Osteoblast (primary cell): Measurements from ENCODE around the gene NUDT17. TPM values are rescaled to one million over a fixed set of nuclear protein-coding genes. Genes with fewer than 3 reads are reported as not detected.
A peak's percentile ranks its signal among the peaks of the same experiment; 100 is the strongest.

Experiments used
- DNase-seq: peaks from one replicate; pipeline ENCODE4 v3.0.0; 2011; ENCODE audit warnings: low spot score, mixed read lengths; ENCODE audit not compliant: insufficient read length; ENCODE audit errors: missing footprints
- H2AFZ ChIP-seq: 2 replicates; pipeline ENCODE4 v1.6.0; 2011; ENCODE audit warnings: mild to moderate bottlenecking, low read length
- H3K27ac ChIP-seq: 2 replicates; pipeline ENCODE4 v1.5.1; 2011; ENCODE audit warnings: mild to moderate bottlenecking, low read depth, low read length, moderate library complexity
- H3K27me3 ChIP-seq: 2 replicates; pipeline ENCODE4 v1.6.0; 2012; ENCODE audit warnings: mild to moderate bottlenecking, control low read depth, inconsistent platforms, low read length, moderate library complexity; ENCODE audit not compliant: insufficient read depth
- H3K36me3 ChIP-seq: 2 replicates; pipeline ENCODE4 v1.5.1; 2011; ENCODE audit warnings: mild to moderate bottlenecking, low read length, control low read depth, moderate library complexity; ENCODE audit not compliant: insufficient read depth
- H3K4me1 ChIP-seq: 2 replicates; pipeline ENCODE4 v1.5.1; 2011; ENCODE audit warnings: mild to moderate bottlenecking, low read length, control low read depth, moderate library complexity; ENCODE audit not compliant: insufficient read depth
- H3K4me2 ChIP-seq: 2 replicates; pipeline ENCODE4 v1.6.0; 2011; ENCODE audit warnings: mild to moderate bottlenecking, low read length; ENCODE audit not compliant: insufficient read depth
- H3K4me3 ChIP-seq: fragments of 200-600 bp; sonication (generic); 3 replicates; pipeline ENCODE4 v1.5.1; 2012; ENCODE audit warnings: mild to moderate bottlenecking, low read length, inconsistent platforms; ENCODE audit not compliant: insufficient read depth
- H3K79me2 ChIP-seq: 2 replicates; pipeline ENCODE4 v1.6.0; 2012; ENCODE audit warnings: mild to moderate bottlenecking, low read length, control low read depth, inconsistent platforms; ENCODE audit not compliant: insufficient read depth
- H3K9me3 ChIP-seq: 2 replicates; pipeline ENCODE4 v1.5.1; 2011; ENCODE audit warnings: low read depth, low read length, control low read depth
- H4K20me1 ChIP-seq: 2 replicates; pipeline ENCODE4 v1.6.0; 2012; ENCODE audit warnings: mild to moderate bottlenecking, low read length, control low read depth; ENCODE audit not compliant: insufficient read depth
- CTCF ChIP-seq: IDR thresholded peaks from 2 replicates; pipeline ENCODE4 v1.5.1; 2011; ENCODE audit warnings: mild to moderate bottlenecking, low read depth, low read length, moderate library complexity; ENCODE audit errors: extremely low read depth
- total RNA-seq: library from RNA; depleted of rRNA; stranded (reverse); fragments of >200 nt; gene quantifications from 2 replicates; pipeline ENCODE4 v1.2.3, GENCODE V29; 2012

Gene NUDT17
- total RNA-seq, 1 donor: 4.0 TPM

- peaks cover 28% of the 10 kb centered on the region for H3K79me2 ChIP-seq
- peaks cover 32% of the 10 kb centered on the region for H3K36me3 ChIP-seq
- peak; percentile 99 for DNase-seq
- H3K27ac ChIP-seq: peak overlapping the region; percentile 81
- no peaks in the 10 kb centered on the region for H3K27me3 ChIP-seq
- peak overlapping the region; percentile 100 for H3K4me3 ChIP-seq
- peaks cover 18% of the 10 kb centered on the region for H4K20me1 ChIP-seq
- peaks cover 19% of the 10 kb centered on the region for H3K4me1 ChIP-seq
- peak overlapping the region; percentile 88 for H2AFZ ChIP-seq
- peak overlapping the region; percentile 91 for H3K4me2 ChIP-seq
- TF ChIP-seq CTCF: no peak
- no peaks in the 10 kb centered on the region for H3K9me3 ChIP-seq
Measured at GRCh38 chr1:145859491-145860023, 14.1 kb downstream of the NUDT17 start.

- H3K9me3 ChIP-seq: no peaks in the 10 kb centered on the region
- no peaks in the 10 kb centered on the region for H4K20me1 ChIP-seq
- no peak for TF ChIP-seq CTCF
- no peak for DNase-seq
- no peak overlapping the region for H3K27ac ChIP-seq
- H3K4me1 ChIP-seq: peaks cover 4% of the 10 kb centered on the region
- H3K4me3 ChIP-seq: no peak overlapping the region
- H2AFZ ChIP-seq: no peak overlapping the region
- no peaks in the 10 kb centered on the region for H3K27me3 ChIP-seq
- H3K79me2 ChIP-seq: peaks cover 3% of the 10 kb centered on the region
- H3K36me3 ChIP-seq: peaks cover 7% of the 10 kb centered on the region
- H3K4me2 ChIP-seq: no peak overlapping the region
Measured at GRCh38 chr1:145863282-145864018, 18.0 kb downstream of the NUDT17 start.

GRCh38 chr1:145868232-145868631 lies 22.8 kb downstream of the NUDT17 start:
- Histone ChIP-seq H3K36me3 (peaks cover 7% of the 10 kb centered on the region), H3K4me1 (peaks cover 17% of the 10 kb centered on the region), H3K79me2 (no peaks in the 10 kb centered on the region), H3K4me3 (no peak overlapping the region), H3K27me3 (no peaks in the 10 kb centered on the region), H3K27ac (no peak overlapping the region), H3K9me3 (no peaks in the 10 kb centered on the region), H3K4me2 (no peak overlapping the region), H2AFZ (no peak overlapping the region), H4K20me1 (no peaks in the 10 kb centered on the region)
- DNase-seq: no peak
- no peak for TF ChIP-seq CTCF

- H4K20me1 ChIP-seq: no peaks in the 10 kb centered on the region
- H3K9me3 ChIP-seq: no peaks in the 10 kb centered on the region
- H3K4me3 ChIP-seq: peak overlapping the region; percentile 72
- peaks cover 3% of the 10 kb centered on the region for H3K36me3 ChIP-seq
- peak overlapping the region; percentile 40 for H3K27ac ChIP-seq
- no peaks in the 10 kb centered on the region for H3K27me3 ChIP-seq
- H2AFZ ChIP-seq: peak overlapping the region; percentile 97
- H3K79me2 ChIP-seq: no peaks in the 10 kb centered on the region
- TF ChIP-seq CTCF: no peak
- H3K4me2 ChIP-seq: peak overlapping the region; percentile 96
- DNase-seq: peak; percentile 92
- H3K4me1 ChIP-seq: peaks cover 17% of the 10 kb centered on the region
Measured at GRCh38 chr1:145871994-145872924, 26.8 kb downstream of the NUDT17 start.
